NCI-H82 treated with DMSO at 0.1 percent for 48 hours (cell line): Measurements from ENCODE around the gene PNPLA6.
"Not testable (repeated sequence)": the region's sequence is repeated elsewhere in the genome, so short reads cannot be mapped to it uniquely, and the experiment has no call there.

Source experiments
- DNase-seq: peaks from one replicate; lab custom pipeline; 2025; ENCODE audit not compliant: unreplicated experiment; lab: John Stamatoyannopoulos, UW

Gene PNPLA6

DNA sequence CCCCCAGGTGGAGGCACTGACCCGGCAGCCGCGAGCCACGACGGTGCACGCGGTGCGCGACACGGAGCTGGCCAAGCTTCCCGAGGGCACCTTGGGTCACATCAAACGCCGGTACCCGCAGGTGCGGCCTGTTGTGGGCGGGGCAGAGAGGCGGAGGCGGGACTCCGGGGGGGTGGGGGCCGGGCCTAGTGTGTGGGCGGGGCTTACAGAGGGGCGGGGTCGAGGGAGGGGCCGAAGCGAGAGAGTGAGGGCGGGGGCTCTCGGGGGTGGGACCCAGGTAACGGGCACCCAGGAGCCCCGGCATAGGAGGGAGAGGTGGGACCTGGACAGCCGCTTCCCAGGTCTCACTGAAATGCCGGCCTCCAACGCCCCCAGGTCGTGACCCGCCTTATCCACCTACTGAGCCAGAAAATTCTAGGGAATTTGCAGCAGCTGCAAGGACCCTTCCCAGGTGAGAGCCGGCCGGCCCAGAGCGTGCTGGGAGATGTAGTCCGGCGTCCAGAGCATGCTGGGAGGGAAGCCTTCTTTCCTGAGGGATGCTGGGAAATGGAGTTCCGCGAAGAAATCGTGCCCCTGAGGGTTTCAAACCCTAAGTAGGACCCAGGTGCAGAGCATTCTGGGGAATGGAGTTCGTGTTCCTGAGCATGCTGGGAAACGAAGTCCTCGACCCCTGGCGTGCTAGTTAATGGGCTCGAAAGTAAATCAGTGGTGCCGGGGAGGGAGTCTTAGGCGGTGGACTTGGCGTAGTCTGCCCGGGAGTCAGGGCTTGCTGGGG, 15.7 kb downstream of the PNPLA6 start:
- DNase-seq = no peak

DNA sequence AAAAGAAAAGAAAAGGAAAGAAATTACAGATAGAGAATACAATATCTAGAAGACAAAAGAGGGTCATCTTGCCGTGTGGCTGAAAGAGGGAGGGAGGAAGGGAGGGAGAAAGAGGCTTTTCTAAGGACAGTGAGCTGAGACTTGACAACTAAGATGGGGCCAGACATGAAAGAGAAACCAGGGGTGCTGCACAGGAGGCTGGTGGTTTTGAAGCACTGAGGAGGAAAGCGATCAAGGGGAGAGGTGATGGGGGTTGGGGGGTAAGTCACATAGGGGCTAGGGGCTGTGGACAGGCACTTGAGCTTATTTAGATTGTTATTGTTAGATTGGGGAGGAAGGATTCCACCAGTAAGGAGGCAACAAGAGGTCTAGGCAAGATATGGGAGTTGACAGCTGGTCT, 17.3 kb downstream of the PNPLA6 start:
- DNase-seq = no peak

DNA sequence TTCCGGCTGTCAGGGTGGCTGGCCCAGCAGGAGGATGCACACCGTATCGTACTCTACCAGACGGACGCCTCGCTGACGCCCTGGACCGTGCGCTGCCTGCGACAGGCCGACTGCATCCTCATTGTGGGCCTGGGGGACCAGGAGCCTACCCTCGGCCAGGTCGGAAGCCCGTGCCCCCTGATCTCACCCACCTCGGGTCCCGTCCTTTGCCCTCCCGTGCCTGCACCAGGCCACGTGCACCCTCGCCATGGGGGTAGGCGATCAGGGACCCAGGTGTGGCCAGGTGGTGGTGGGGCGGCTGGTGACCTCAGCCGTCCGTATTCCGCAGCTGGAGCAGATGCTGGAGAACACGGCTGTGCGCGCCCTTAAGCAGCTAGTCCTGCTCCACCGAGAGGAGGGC, 19.0 kb downstream of the PNPLA6 start:
- no peak for DNase-seq

DNA sequence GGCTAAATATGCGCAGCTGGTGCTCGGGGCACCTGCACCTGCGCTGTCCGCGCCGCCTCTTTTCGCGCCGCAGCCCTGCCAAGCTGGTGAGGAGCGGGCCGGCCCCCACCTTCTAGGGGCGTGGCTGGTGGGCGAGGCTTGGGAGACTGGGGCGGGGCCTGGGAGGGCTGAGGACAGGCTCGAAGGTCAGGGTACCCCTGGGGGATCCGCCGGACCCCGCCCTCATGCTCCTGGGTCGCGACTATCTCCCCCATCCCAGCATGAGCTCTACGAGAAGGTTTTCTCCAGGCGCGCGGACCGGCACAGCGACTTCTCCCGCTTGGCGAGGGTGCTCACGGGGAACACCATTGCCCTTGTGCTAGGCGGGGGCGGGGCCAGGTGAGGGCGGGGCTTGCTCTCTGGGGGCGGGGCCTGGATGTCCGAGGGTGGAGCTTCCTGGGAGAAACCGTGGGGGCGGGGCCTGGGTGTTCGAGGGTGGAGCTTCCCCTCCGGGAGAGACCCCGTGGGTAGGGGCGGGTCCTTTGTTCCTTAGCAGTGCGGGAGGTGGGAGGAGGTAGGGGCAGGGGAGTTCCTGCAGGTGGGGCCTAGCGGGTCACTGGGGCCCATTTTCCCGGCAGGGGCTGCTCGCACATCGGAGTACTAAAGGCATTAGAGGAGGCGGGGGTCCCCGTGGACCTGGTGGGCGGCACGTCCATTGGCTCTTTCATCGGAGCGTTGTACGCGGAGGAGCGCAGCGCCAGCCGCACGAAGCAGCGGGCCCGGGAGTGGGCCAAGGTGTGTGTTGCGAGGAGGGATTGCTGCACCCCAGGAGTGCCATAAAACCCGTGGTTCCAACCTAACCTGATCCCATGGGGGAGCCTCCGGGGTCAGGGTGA, 19.7 kb downstream of the PNPLA6 start:
- no peak for DNase-seq

DNA sequence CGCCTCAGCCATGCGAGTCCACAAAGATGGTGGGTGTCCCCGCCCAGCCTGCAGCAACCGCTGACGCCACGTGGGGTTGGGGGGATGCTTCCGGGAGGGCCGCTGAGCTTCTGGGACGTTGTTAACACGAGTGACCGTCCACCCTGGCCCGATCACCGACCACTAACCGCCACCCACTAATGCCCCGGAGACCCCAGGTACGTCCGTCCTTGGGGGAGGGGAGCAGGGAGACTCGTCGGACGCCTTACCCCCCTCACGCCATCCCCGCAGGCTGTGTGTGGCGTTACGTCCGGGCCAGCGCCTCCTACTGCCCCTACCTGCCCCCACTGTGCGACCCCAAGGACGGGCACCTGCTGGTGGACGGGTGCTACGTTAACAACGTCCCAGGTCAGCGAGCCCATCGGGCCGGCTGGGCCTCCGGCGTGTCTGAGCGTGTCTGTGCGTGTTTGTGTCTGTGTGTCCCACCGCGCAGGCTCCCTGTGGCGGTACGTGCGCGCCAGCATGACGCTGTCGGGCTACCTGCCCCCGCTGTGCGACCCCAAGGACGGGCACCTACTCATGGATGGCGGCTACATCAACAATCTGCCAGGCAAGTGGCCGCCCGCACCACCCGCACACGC, 21.3 kb downstream of the PNPLA6 start:
- DNase-seq = no peak

DNA sequence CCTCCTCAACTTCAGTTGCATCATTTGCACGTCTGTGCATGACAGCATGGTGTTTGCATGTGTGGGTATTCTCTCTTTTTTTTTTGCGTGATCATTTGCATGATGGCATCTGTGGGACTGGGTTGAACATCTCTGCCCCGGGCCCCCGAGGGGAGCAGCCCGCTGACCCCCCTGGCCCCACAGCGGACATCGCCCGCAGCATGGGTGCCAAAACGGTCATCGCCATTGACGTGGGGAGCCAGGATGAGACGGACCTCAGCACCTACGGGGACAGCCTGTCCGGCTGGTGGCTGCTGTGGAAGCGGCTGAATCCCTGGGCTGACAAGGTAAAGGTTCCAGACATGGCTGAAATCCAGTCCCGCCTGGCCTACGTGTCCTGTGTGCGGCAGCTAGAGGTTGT, 23.1 kb downstream of the PNPLA6 start:
- no peak for DNase-seq

DNA sequence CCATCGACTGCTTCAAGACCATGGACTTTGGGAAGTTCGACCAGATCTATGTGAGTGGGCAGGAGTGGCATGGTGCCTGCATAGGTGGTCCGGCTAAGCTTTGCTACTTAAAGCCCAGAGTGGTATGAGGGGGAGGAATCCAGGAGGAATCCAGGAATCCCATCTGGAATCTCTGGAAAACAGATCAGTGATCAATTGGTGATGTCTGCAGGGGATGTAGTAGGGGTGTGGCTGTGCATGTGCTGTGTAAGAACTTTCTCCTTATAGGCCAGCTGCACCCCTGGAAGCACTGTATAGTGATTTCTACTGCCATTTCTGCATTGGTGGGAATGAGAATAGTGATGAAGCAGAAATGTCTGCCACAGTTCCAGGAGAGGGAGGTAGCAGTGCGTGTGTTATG, 23.6 kb downstream of the PNPLA6 start:
- no peak for DNase-seq

DNA sequence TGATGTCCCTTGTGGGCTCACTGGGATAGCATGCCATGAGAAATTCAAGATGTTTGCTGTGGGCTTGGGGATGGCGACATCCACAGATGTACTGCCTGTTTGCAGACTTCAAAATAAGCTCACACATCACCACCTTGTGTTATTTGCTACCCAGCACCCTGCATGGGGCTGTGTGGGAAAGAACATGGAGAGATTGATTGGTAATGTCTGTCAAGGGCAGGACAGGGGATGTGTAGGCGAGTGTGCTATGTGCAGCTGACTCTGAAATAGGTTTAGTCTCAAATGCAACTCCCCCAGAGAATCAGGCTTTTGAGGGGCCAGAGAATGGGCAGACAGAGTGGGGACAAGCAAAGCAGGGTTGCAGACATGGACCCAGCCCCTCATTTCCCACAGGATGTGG, 24.7 kb downstream of the PNPLA6 start:
- DNase-seq = no peak

DNA sequence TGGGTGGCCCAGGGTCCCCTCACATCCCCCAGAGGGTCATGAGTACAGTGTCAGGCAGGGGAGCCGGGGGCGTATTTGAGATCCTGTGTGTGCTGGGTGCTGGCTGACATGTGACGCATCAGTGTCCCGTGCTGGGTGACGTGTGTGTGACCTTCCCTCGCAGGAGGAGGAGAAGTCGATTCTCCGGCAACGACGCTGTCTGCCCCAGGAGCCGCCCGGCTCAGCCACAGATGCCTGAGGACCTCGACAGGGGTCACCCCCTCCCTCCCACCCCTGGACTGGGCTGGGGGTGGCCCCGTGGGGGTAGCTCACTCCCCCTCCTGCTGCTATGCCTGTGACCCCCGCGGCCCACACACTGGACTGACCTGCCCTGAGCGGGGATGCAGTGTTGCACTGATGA, 25.8 kb downstream of the PNPLA6 start:
- no peak for DNase-seq

DNA sequence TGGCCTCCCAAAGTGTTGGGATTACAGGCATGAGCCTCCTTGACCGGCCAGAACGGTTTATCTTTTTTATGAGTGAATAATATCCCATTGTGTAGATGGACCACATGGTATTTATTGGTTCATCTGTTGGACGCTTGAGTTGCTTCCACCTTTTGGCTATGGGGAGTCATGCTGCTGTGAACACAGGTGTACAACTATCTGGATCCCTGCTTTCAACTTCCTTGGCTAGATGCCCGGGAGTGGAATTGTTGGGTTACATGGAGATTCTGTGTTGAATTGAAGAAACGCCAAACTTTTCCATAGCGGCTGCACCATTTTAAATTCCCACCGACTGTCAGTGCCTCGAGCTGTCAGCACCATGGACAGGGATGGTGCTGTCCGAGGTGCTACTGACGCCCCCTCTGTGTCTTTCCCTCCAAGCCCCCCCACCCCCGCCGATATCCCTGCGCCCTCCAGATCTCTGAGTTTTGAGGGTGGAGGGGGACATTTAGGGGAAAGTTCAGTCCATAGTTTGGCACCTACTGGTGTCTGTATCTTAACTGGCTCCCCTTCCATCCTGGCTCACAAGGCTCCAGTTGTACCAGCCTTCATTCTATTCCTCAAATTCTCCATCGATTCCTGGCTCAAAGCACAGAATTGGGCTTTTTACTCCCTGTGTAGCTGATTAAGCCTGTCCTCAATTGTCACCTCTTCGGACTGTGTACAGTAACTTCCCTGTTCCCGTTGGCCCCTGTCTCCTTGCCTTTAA, 27.3 kb downstream of the PNPLA6 start:
- DNase-seq = no peak

DNA sequence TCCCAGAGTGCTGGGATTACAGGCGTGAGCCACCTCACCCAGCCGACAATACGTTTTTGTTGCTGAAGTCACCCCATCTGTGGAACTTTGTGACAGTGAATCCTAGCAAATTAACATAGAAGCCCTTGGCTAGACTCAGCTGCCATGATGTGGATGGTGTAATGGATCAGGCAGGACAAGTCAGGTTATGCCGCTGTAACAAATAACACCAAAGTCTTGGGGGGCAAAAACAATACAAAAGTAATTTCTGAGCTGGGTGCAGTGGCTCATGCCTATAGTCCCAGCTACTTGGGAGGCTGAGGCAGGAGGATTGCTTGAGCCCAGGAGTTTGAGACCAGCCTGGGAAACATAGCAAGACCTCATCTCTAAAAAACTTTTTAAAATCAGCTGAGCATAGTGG, 29.3 kb downstream of the PNPLA6 start:
- DNase-seq = no peak

DNA sequence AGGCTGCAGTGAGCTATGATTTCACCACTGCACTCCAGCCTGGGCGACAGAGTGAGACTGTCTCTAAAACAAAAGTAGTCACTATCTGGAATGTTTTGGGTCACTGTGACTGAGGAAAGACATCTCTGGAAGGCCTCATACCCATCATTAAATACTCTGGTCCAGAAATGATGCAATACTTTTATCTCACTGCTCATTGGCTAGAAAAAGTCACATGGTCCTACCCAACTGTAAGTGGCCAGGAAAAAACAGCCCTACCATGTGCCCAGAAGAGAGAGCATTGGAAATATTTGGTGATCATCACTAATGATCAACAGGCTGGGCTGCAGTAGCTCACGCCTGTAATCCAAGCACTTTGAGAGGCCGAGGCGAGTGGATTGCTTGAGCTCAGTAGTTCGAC, 29.8 kb downstream of the PNPLA6 start:
- no peak for DNase-seq

DNA sequence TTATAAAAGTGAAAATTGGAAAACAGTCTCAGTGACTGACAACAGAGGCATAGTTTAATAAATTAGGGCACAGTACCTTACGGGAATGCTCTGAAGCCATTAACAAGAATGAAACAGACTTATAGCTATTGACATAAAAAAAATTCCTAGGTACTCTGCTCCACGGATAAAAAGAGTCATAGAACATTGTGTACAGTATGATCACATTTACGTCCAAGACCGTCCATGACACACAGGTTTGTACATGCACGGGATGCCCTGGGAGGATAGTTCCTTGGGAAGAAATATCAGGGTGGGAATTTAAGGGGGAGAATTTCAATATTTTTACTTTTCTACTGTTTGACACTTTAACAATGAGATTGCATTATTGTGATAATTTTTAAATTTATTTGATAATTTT, 35.2 kb downstream of the PNPLA6 start:
- DNase-seq = no peak

DNA sequence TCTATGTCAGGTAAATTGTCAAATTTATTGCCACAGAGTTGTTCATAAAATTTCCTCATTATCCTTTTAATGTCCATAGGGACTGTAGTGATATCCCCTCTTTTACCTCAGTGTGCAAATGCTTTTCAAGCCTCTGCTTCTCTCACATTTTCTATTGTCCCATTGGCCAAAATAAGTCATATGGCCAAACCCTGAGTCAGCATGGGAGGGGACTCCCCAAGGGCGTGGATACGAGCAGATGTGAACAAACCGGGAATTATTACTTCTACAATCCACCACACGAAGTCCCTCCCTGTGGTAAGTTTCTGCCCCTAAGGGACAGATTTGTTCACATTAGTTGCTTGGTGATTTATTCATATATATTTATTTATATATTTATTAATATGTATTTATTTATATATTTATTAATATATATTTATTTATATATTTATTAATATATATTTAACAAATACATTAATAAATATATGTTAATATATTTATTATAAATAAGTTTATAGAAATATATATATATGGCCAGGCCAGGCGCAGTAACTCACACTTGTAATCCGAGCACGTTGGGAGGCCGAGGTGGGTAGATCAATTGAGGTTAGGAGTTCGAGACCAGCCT, 40.0 kb downstream of the PNPLA6 start:
- DNase-seq = no peak

DNA sequence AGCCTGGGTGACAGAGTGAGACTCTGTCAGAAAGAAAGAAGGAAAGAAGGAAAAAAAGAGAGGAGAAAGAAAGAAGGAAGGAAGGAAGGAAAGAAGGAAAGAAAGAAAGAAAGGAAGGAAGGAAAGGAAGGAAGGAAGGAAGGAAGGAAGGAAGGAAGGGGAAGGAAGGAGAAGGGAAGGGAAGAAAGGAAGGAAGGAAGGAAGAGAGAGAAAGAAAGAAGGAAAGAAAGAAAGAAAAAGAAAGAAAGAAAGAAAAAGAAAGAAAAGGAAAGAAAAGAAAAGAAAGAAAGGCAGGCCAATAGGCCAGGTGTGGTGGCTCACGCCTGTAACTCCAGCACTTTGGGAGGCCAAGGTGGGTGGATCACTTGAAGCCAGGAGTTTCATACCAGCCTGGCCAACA, 41.9 kb downstream of the PNPLA6 start:
- DNase-seq = not testable (repeated sequence)

DNA sequence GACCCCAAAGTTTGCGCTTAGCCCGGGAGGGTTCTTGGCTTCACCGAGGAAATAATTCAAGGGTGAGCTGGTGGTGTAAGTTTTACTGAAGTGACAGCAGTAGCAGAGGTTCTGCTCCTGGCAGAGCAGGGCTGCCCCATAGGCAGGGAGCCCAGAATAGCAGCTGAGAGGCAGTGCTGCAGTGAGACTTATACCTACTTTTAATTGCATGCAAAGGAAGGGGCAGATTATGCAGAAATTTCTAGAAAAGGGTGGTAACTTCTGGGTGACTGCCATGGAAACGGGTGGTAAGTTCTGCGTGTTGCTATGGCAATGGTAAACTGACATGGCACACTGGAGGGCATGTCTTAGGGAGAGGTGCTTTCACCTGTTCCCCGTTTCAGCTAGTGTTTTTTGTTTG, 42.6 kb downstream of the PNPLA6 start:
- no peak for DNase-seq

DNA sequence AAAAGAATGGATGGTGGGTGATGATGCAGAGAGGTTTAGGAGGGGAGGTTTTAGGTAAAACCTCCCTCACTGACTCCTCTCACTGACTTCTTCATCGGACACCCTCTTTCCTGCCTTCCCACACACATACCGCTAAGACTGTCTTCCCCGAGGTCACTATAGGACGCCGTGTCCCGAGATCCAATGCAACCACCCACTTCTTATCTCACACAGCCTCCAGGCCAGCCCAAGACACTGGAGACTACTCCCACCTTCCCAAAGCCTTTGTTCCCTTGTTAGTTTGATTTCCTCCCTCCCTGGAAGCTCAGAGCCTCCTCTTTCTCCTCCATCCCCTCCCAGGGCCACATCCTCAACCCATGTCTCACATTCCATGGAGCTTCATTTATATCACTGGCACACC, 43.7 kb downstream of the PNPLA6 start:
- no peak for DNase-seq

DNA sequence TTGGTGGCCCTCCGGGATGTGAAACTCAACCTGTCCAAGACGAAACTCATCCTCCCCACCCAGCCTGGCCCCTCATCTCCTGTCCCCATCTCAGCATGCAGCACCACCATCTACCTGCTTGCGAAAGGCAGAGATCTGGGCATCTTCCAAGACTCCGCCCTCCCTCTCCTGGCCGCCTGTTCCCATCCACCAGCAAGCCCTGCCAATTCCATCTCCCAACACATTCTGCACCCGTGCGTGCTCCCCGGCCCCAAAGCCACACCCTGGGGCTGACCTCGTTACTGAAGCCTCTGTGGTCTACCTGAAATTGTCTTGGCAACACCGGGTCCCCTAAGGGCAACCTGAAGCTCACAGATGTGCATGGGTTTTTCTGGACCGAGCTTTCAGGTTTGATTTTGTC, 46.9 kb downstream of the PNPLA6 start:
- no peak for DNase-seq

DNA sequence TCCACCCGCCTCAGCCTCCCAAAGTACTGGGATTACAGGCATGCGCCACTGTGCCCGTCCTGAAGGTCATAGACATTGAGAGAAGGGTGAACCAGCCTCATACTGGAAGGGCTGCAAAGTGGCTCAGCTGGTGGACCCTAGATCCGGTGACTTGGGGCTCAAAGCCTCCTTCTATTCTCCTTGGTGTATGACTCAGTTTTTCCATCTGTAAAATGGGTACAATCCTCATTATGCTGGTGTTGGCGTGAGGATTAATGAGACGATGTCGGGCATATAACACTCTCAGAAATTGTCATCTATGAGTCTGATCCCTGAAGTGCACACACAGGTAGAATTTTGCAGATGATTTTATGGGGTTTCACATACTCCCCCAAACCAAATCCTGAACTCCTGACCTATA, 54.3 kb downstream of the PNPLA6 start:
- DNase-seq = no peak

DNA sequence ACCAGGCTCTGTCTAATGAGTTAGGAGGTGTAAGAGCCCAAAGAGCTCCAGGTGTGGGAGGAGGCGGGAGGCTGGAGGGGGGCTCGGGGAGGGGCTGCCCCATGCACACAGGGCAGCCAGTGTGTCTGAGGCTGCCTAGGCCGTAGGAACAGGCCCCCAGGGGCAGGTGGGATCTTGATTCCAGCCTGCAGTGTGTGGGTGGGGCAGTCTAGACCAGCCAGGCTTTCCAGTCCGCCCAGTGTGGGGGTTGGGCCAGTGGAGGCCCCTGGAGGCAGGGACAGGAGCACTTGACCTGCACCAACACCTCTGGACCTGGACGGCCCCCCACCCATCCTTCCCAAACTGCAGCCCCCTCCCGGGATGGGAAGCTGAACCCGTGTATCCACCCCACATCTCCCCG, 54.7 kb downstream of the PNPLA6 start:
- DNase-seq = no peak
